Renal pelvis (tissue), 4 donors: ENCODE data around the gene EFNB2. TPM values are rescaled to one million over a fixed set of nuclear protein-coding genes. Genes with fewer than 3 reads are reported as not detected.

Experiments used
- DNase-seq: peaks from one replicate; pipeline ENCODE4 v3.0.0-alpha.2; 2013
- polyA plus RNA-seq, 3 donors: library from polyadenylated mRNA; unstranded; fragments of 120-200 nt; gene quantifications; one replicate each; pipeline ENCODE4 v1.2.1, GENCODE V29; 2013; ENCODE audit not compliant: insufficient read length in 3 of 3

The EFNB2 gene
- polyA plus RNA-seq, 3 donors: 126 to 134 (median 127) TPM

GRCh38 chr13:106488076-106488475 lies 47.4 kb downstream of the EFNB2 start:
- DNase-seq: no peak

GRCh38 chr13:106487129-106487528 lies 48.3 kb downstream of the EFNB2 start:
- no peak for DNase-seq

- DNase-seq: no peak
Observed at GRCh38 chr13:106486287-106486686, 49.2 kb downstream of the EFNB2 start.

- no peak for DNase-seq
Observed at GRCh38 chr13:106484537-106485193, 50.8 kb downstream of the EFNB2 start.

GRCh38 chr13:106484084-106484483 lies 51.4 kb downstream of the EFNB2 start:
- DNase-seq: no peak

- no peak for DNase-seq
Observed at GRCh38 chr13:106481919-106482318, 53.5 kb downstream of the EFNB2 start.

- DNase-seq: no peak
Observed at GRCh38 chr13:106480351-106480910, 55.0 kb downstream of the EFNB2 start.

- DNase-seq: no peak
Observed at GRCh38 chr13:106479929-106480328, 55.5 kb downstream of the EFNB2 start.

GRCh38 chr13:106478116-106478515 lies 57.3 kb downstream of the EFNB2 start:
- no peak for DNase-seq

- no peak for DNase-seq
Observed at GRCh38 chr13:106477303-106477702, 58.2 kb downstream of the EFNB2 start.

- no peak for DNase-seq
Observed at GRCh38 chr13:106475852-106476251, 59.6 kb downstream of the EFNB2 start.

GRCh38 chr13:106474912-106475311 lies 60.5 kb downstream of the EFNB2 start:
- DNase-seq: no peak

GRCh38 chr13:106473154-106473553 lies 62.3 kb downstream of the EFNB2 start:
- DNase-seq: no peak

GRCh38 chr13:106472621-106473020 lies 62.8 kb downstream of the EFNB2 start:
- DNase-seq: no peak

- DNase-seq: no peak
Observed at GRCh38 chr13:106471957-106472543, 63.4 kb downstream of the EFNB2 start.

GRCh38 chr13:106470576-106470975 lies 64.9 kb downstream of the EFNB2 start:
- no peak for DNase-seq

GRCh38 chr13:106468744-106469590 lies 66.5 kb downstream of the EFNB2 start:
- no peak for DNase-seq

- no peak for DNase-seq
Observed at GRCh38 chr13:106468207-106468606, 67.3 kb downstream of the EFNB2 start.

GRCh38 chr13:106467427-106468122 lies 67.9 kb downstream of the EFNB2 start:
- peak; percentile 48 for DNase-seq

GRCh38 chr13:106466691-106467426 lies 68.6 kb downstream of the EFNB2 start:
- no peak for DNase-seq

GRCh38 chr13:106464076-106464475 lies 71.4 kb downstream of the EFNB2 start:
- no peak for DNase-seq
